AG10803 (cell line): ENCODE data around the gene VOPP1.
A peak's percentile ranks its signal among the peaks of the same experiment; 100 is the strongest.
"Not testable (repeated sequence)": the region's sequence is repeated elsewhere in the genome, so short reads cannot be mapped to it uniquely, and the experiment has no call there.

Experiments used
- DNase-seq: peaks from one replicate; pipeline ENCODE4 v3.0.0; 2010; ENCODE audit warnings: low read depth
- H3K4me3 ChIP-seq: 2 replicates; pipeline ENCODE4 v1.5.1; 2011; ENCODE audit warnings: mild to moderate bottlenecking, low read length, control low read depth
- CTCF ChIP-seq: conservative IDR thresholded peaks from 2 replicates; pipeline ENCODE4 v1.5.1; 2011; ENCODE audit warnings: mild to moderate bottlenecking, low read length, control low read depth, inconsistent platforms

Gene VOPP1

GRCh38 chr7:55572378-55573233 is at the start of gene VOPP1:
TSS of gene VOPP1 (minus strand) at chr7:55572502. CDS start at chr7:55572324, 178 bp downstream.
- TF ChIP-seq CTCF: no peak
- peak within 1 kb of the TSS; percentile 81 for H3K4me3 ChIP-seq
- DNase-seq: peak; percentile 65

GRCh38 chr7:55618913-55619312 is 46.6 kb upstream of the VOPP1 start:
- TF ChIP-seq CTCF: no peak
- no peak overlapping the region for H3K4me3 ChIP-seq
- DNase-seq: no peak

- H3K4me3 ChIP-seq, DNase-seq: not testable (repeated sequence)
Observed at GRCh38 chr7:55614365-55615064, 42.2 kb upstream of the VOPP1 start.

GRCh38 chr7:55609726-55610125 is 37.4 kb upstream of the VOPP1 start:
- not testable (repeated sequence) for DNase-seq, H3K4me3 ChIP-seq

- not testable (repeated sequence) for DNase-seq, H3K4me3 ChIP-seq
Observed at GRCh38 chr7:55605661-55606060, 33.4 kb upstream of the VOPP1 start.

- TF ChIP-seq CTCF: peak; percentile 58
- not testable (repeated sequence) for H3K4me3 ChIP-seq
- DNase-seq: peak; percentile 37
Observed at GRCh38 chr7:55597944-55598499, 25.7 kb upstream of the VOPP1 start.

GRCh38 chr7:55597214-55597739 is 25.0 kb upstream of the VOPP1 start:
- not testable (repeated sequence) for H3K4me3 ChIP-seq, DNase-seq

GRCh38 chr7:55595511-55595910 is 23.2 kb upstream of the VOPP1 start:
- DNase-seq: no peak
- TF ChIP-seq CTCF: no peak
- no peak overlapping the region for H3K4me3 ChIP-seq

GRCh38 chr7:55594870-55595269 is 22.6 kb upstream of the VOPP1 start:
- H3K4me3 ChIP-seq: no peak overlapping the region
- no peak for DNase-seq
- no peak for TF ChIP-seq CTCF
